ENCODE measurements around the gene PKP2.
A peak's percentile ranks its signal among the peaks of the same experiment; 100 is the strongest.
"Not testable (repeated sequence)": the region's sequence is repeated elsewhere in the genome, so short reads cannot be mapped to it uniquely, and the experiment has no call there.

PKP2 gene

DNA sequence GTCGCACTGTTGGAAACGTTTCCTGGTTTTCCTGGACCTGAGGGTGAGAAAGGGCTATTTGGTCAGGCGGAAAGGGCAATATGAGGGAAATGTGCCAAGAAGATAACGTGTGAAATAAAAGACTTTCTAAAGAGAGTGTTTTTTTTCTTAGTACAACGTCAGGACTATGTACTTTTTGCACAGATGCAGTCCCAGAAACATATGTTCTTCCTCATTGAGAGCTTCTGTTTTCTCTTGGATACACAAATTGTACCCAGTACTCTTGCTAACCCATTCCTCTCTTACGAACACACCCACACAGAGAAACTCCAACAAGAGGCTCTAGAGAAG, 669 bp upstream of the PKP2 start:
- no peak for DNase-seq (ENCODE audit: insufficient read length, low spot score)
- no peak for FAIRE-seq

DNA sequence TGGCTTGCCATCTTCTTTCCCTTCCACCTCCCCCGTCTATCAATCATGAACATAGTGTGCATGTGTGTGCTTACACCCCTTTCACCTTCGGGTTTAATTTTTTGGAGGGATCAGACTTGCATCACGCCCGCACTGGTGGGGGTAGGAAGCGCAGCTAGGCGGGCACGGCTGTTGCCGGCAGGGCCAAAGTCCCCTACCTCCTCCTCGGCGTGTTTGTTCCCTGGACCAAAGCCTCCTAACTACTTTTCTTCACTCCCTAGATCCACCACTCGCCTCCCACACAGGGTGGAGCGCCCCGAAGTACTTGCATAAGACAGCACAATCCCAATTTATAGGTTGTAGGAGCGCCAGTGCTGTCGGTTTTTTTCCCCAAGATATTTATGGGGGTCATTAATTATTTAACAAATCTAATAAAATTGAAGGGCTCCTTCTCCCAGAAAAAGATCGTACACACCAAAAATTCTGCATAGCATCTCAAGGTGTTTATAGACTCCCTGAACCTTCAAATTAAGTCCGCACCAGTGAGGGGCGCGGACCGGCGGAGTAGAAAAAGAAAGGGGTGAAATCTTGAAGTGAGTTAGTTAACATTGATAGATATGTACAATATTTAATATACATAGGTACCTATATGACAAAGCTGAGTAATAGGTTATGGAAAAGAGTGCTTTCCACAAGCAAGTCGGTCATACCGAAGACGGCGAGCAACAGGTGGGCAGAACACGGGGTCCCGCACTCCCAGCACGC, 717 bp downstream of the PKP2 start:
- FAIRE-seq, result no peak
- DNase-seq (ENCODE audit: insufficient read length, low spot score), result no peak

DNA sequence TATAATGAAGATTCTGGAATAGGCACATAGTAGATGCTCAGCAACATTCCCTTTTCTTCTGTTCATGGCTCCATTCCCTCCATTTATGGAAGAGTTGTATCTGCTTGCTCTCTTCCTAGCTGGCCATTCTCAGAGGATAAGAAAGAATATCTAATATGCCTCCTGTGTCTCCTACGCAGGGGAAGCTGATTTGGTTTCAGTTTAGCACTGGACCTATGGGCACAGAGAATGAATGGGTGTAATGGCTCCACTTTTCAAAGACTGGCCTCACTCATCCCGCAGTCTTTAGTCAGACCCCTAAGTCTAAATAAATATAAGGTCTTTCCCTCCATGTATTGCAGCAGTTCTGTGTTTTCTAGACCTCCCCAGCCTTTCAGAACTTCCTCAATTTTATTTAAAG, 2.0 kb downstream of the PKP2 start:
- no peak for FAIRE-seq

DNA sequence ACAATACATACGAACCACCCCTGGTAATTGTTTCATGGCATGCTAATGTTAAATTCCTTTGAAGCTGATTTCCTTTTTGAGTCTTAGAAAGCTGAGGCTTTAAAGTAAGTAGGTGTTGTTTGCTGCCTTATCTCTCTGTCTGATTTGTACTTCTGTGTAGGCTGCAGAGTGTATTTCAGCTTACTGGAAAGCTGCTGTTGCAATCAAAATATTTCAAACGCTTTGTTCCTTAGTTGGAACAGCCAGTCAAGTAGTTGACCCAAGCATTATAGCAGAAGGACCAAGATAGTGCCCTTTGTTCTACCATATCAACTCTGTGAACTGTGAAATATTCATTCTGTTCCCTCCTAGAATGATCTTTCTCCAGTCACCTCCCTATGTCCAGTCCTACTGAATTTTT, 3.1 kb downstream of the PKP2 start:
- FAIRE-seq (no peak), DNase-seq (ENCODE audit: insufficient read length, low spot score) (no peak)

More for the DNA sequence above, 2.0 kb downstream of the PKP2 start:
- no peak for DNase-seq (ENCODE audit: insufficient read length, low spot score)

DNA sequence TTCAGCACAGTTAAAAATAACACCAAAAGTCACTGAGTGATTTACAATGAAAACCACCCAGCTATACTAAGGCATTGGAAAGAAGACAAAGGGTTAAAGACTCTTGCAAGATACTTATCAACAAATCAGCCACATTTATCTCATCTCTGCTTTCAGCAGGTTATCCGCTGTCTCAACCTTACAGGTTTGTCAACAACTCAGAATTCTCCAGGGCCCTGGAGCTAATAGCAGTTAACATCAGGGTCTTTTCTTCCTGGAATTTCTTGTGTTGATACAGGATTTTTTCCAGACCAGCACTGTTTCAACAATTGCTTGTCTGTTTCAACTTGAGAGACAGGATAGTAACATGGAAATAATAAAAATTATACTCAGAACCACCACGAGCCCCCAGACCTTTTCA, 3.5 kb downstream of the PKP2 start:
- DNase-seq (ENCODE audit: insufficient read length, low spot score), result no peak
- no peak for FAIRE-seq

DNA sequence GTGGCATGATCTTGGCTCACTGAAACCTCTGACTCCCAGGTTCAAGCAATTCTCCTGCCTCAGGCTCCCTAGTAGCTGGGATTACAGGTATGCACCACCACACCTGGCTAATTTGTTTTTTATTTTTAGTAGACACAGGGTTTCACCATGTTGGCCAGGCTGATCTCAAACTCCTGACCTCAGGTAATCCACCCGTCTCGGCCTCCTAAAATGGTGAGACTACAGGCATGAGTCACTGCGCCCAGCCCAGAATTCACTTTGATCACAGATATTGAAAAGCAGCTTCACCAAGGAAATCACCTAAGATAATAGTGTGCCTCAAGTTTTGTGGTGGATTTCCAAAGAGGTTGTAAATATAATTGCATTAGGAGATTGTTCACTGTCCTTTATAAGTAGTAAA, 4.2 kb downstream of the PKP2 start:
- not testable (repeated sequence) for FAIRE-seq; DNase-seq (ENCODE audit: insufficient read length, low spot score)

DNA sequence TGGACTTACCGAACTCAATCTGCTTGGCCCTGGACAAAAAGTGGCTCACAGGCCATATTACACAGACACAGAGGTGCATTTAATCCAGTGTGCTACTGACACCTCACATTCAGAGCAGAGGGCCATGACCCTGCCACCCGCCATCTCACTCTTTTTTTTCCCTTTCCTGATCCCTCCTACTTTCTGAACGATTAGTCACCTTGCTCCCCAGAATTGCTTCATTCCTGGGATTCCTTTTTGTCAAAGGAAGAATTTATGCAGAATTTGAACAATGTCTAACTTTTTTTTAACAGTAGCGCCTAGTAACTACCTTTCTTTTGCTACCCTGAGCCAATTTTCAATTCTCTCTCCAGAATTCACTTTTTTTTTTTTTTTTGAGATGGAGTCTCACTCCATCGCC, 4.6 kb downstream of the PKP2 start:
- DNase-seq (ENCODE audit: insufficient read length, low spot score) (peak; percentile 52), FAIRE-seq (no peak)

DNA sequence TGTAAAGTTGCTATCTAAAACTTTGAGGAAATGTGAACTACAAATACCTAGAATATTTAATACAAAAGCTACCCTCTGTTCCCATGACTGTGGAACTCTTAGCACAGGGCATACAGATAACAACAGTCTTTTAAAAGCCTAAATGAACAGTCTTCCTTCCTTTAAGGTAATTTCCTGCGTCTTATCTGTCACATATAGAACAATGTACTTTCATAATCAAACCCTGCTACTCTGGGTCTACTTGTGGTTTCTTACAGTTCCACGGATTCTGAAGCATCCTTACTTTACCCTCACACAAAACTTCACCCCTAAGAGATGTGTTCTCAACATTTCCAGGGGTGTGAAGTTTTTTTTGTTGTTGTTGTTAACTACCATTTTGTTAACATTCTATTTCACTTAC, 5.1 kb downstream of the PKP2 start:
- FAIRE-seq (no peak), DNase-seq (ENCODE audit: insufficient read length, low spot score) (no peak)

DNA sequence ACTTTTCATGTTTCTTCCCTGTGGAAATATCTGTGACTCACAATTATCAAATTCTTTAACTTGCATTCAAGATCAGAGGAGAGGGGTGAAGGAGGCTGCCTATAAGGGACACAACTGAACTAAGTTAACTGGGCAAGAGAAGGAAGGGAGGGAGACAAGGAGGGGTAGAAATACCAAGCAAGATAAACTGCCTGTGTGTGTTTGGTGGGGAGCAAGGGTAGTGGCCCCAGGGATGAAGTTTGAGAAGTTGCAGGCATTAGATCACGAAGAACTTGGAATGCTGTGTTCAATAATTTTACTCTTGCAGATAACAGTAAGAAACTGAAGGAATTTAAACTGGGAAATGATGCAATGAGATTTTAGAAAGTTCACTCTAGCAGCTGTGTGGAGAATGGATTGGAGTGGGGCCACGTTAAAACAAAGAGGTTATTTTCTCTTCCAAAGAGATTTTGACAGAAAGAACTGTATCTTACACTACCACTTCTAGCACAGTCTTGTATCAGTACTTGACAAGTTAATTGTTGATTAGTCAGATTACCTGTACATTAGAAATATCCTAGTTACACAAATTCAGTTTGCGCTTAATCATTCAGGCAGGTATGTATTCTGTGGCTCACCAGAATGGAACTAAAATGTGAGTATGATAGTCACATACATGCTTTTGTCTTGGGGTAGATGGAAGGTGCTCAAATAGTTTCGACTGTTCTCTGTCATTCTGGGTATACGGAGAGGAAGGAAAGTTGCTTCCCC, 7.4 kb downstream of the PKP2 start:
- FAIRE-seq, result no peak

DNA sequence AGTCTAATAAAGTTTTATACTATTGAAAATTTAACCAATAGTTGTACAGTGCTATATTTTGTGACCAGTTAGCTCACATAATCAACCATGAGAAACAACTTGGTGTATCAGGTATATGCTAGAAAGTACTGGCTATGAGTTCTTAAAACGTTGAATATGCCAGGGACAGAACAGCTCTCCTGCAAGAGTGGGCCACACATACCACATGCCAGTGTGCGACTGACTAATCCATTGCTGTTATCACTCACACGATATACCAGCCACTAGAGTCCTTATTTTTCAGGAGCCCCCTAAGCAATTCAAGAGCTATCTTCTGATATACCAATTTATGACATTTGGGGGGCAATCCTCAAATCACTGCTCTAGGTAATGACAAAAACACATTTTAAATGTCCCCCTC, 9.5 kb downstream of the PKP2 start:
- FAIRE-seq, result no peak

More for the DNA sequence above, 7.4 kb downstream of the PKP2 start:
- DNase-seq (ENCODE audit: insufficient read length, low spot score), result no peak

DNA sequence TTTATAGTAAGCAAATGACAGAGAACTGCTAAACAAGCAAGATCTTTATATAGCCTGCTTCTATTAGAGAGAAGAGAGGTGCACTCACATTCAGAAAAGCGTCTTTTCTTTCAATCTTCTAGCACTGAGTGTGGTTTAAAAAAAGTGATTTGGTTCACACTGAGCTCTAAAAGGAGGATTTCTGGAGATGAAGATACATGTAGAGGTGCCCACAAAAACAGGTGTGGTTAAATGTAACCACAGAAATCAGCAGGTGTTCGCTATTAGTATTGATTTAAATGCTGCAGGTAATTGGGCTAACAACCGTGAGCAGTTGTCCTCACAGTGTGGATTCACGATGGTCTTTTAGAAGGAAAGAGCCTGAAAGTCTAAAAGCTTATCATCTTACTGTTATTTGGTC, 10.7 kb downstream of the PKP2 start:
- no peak for FAIRE-seq
- no peak for DNase-seq (ENCODE audit: insufficient read length, low spot score)

More for the DNA sequence above, 9.5 kb downstream of the PKP2 start:
- no peak for DNase-seq (ENCODE audit: insufficient read length, low spot score)

DNA sequence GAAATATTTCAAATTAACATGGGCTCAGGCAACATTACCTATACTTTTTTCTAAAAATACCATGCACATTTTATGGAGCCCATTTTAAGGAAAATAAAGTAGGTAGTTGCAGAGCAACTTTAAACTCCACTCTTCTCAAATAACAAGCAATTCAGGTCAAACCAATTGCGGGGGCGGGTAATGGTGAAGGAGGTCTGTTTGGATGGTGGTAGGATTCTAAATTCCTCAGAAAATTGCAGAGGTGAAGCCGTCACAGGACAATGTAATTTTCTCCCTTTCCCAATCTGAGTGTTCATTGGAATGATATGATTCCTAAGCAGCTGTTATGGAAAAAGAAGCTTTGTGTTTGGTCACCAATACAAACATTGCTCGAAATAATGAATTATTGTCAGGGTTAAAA, 11.6 kb downstream of the PKP2 start:
- DNase-seq (ENCODE audit: insufficient read length, low spot score), result no peak
- no peak for FAIRE-seq

DNA sequence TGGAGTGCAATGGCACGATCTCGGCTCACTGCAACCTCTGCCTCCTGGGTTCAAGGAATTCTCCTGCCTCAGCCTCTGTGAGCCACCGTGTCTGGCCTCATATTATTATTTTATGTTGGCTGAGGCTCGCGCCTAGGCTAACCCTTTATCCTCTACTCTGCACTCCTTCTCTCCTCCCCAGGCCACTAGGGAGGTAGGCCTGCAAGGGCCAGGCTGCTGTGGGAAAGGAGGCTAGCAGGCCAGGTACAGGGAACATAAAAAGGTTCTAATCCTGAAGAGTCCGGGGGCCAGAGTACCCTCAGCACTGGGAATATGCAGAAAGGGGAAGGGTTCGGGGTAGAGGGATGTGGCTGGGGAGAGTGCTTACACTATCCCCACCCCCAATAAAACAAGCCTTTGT, 14.9 kb downstream of the PKP2 start:
- no peak for FAIRE-seq

DNA sequence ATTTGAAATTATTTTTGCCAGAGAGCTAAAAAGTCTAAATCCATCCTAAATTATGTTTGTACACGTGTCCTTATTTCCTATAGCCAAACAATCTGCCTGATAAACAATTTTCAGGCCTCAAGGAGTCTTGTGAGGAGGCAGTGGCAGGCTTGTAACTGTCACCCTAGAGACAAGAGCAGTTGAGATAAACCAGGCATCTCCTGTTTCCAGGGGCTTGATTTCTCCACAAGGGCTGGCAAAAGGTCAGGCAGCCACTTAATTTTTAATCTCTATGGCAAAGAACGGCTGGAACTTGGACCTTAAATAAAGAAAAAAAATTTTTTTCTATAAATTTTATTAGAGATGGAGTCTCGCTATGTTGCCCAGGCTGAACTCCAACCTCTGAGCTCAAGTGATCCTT, 15.5 kb downstream of the PKP2 start:
- DNase-seq (ENCODE audit: insufficient read length, low spot score) (no peak), FAIRE-seq (no peak)

More for the DNA sequence above, 14.9 kb downstream of the PKP2 start:
- no peak for DNase-seq (ENCODE audit: insufficient read length, low spot score)

DNA sequence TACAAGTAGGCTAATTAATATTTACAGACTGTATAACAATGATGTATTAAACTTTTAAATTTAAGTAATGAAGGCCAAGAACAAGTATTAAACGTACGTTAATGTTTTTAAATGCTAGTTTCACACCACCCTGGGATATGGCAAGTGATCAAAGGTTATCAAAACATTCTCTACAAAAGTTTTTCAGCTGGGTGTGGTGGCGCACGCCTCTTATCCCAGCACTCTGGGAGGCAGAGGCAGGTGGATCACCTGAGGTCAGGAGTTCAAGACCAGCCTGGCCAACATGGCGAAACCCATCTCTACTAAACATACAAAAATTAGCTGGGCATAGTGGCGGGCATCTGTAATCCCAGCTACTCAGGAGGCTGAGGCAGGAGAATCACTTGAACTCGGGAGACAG, 17.5 kb downstream of the PKP2 start:
- not testable (repeated sequence) for DNase-seq (ENCODE audit: insufficient read length, low spot score); FAIRE-seq

DNA sequence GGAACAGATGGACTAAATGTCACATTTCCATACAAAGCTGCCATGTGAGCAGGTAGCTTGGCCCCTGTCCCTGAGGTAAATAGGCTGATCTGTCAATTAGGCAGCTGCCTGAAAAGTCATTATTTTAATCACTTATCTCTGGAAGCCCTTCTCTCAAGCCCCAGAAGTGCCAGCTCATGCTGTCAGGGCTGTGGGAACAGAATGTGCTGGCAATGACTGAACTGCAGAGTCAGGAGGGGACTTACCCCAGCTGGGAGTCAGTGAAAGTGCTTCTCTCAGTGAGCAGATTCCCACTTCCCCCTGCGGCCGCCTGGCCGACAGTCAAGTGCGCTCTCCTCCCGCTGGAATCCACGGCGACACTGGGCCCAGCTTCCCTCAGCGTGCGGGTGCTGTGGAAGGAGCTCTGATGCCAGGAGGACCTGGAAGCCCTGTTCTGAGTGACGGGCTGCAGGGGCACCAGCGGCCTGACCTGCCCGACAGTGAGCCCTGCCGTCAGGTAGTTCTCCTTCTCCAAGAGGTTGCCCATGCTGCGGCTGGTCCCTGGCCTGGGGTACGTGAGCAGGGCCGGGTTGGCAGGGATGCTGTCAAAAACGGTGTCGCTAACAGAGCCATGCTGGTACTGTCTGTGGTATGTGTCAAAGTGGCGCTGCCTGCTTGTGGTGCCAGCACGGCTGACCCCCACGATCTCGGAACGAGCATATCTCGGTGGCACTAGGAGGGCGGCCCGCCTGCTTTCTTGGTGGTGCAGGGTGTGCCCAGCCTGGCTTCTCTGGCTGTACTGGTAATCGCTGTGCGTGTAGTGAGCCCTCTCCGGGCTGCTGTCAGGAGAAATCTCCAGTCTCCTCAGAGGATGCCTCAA, 18.7 kb downstream of the PKP2 start:
- FAIRE-seq (no peak), DNase-seq (ENCODE audit: insufficient read length, low spot score) (no peak)

DNA sequence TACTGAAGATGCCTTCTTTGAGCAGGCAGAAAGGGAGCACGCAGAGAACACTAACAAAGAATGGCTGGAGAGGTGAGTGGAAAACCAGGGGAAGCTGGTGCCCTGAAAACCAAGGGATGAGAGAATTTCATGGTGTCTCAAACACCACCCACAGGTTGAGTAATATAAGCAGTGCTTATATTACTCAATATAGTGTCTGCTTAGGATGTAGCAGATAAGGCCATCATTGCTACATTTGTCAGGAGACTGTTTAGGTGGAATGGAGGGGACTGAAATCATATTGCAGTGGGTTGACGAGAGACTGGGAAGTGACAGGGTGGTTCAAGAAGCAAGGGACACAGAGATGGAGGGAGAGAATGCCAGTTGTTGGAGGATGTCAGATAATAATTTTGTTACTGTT, 20.6 kb downstream of the PKP2 start:
- FAIRE-seq (no peak), DNase-seq (ENCODE audit: insufficient read length, low spot score) (no peak)

DNA sequence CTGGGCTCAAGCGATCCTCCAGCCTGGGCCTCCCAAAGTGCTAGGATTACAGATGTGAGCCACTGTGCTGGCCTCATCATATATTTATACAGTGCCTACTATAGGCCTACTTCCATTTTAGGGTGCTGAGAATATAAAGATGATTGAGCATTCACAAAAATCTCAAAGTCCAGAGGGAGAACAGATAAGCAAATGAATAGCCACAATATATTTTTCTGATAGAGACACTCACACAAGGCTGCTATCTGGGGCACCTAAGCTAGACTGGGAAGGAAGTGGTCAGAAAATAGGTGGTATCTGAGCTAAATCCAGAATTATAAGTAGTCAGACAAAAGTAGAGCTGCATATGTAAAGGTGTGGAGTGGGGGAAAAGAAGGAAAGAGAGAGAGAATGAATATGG, 21.6 kb downstream of the PKP2 start:
- DNase-seq (ENCODE audit: insufficient read length, low spot score) (no peak), FAIRE-seq (no peak)

DNA sequence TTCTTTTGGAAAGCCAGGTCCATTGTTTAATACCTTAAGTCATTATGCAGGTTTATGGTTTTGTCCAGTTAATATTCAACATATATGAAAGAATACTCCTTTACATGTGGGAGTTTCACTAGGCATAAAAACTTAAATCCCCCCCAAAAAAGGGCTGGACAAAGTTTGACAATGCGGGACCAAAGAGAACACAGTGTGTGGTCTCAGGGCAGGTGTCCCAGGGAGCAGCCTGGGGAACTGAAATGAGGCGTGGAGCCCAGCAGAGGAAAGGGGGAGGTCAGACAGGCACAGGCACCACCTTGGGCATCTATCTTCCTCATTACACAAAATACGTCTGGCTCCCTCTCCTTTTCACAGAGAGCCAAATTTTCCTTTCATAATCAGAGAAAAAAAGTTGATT, 22.5 kb downstream of the PKP2 start:
- DNase-seq (ENCODE audit: insufficient read length, low spot score), result no peak
- no peak for FAIRE-seq

DNA sequence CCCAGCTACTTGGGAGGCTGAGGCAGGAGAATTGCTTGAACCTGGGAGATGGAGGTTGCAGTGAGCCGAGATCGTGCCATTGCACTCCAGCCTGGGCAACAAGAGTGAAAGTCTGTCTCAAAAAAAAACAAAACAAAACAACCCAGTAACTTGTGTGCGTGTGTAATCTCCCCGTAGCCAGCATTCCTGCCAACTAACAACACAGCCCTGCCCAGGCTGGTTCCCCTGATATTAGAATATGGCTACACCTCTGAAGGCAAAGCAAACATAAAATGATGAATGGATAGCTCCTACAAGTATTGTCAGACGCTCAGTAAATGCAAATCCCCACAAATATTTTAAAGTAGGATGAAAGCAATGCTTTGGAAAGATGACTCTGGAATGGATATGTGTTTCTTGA, 24.2 kb downstream of the PKP2 start:
- not testable (repeated sequence) for DNase-seq (ENCODE audit: insufficient read length, low spot score); FAIRE-seq

DNA sequence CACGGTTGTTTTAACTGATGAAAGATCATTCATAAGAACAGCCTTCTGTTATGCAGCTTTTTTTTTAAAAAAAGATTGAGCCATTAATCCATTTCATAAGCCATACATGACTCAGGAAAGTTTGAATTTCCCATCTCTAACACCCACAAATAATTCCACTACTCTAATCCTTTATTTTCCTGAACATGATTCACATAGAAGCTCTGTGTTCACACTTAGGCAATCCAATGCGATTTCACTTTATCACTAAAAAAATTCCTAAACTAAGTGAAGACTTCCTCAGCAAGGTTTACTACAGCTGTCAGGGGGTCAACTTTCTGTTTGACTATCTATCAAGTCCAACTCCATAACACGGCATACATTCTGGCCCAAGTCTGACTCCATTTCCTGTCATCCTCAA, 25.9 kb downstream of the PKP2 start:
- DNase-seq (ENCODE audit: insufficient read length, low spot score) (no peak), FAIRE-seq (no peak)

Data from HTR-8/SVneo (cell line).